ENCODE results near the gene PMEPA1.

- TF ChIP-seq, protein P1, sequence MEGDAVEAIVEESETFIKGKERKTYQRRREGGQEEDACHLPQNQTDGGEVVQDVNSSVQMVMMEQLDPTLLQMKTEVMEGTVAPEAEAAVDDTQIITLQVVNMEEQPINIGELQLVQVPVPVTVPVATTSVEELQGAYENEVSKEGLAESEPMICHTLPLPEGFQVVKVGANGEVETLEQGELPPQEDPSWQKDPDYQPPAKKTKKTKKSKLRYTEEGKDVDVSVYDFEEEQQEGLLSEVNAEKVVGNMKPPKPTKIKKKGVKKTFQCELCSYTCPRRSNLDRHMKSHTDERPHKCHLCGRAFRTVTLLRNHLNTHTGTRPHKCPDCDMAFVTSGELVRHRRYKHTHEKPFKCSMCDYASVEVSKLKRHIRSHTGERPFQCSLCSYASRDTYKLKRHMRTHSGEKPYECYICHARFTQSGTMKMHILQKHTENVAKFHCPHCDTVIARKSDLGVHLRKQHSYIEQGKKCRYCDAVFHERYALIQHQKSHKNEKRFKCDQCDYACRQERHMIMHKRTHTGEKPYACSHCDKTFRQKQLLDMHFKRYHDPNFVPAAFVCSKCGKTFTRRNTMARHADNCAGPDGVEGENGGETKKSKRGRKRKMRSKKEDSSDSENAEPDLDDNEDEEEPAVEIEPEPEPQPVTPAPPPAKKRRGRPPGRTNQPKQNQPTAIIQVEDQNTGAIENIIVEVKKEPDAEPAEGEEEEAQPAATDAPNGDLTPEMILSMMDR (conservative IDR thresholded peaks at IDR 0.05), result no peak
- TF ChIP-seq EZH2 (IDR thresholded peaks at IDR 0.05; ENCODE audit: low read depth), result no peak
Measured at GRCh38 chr20:57652606-57653545, 56.9 kb downstream of the PMEPA1 start.
